IMR-90 (cell line): Measurements from ENCODE around the gene CHRNG. TPM values are rescaled to one million over a fixed set of nuclear protein-coding genes. Genes with fewer than 3 reads are reported as not detected.

Experiments used
- ATAC-seq: fragments of 200-7000 bp; cut with Tn5 transposase; 2 replicates; pipeline ENCODE4 v1.9.1; 2020; ENCODE audit warnings: low read depth, mild to moderate bottlenecking, moderate library complexity
- BruUV-seq: library from RNA; stranded (reverse); fragments of 400-500 nt; replicated peaks from 2 replicates; lab custom pipeline; 2021; lab: Mats Ljungman, UMichigan
- CTCF ChIA-PET: fragments of 300-600 bp; formaldehyde crosslinking; extraction: SDS; loops from one replicate; lab custom pipeline; 2021; ENCODE audit warnings: antibody characterized with exemption; lab: Yijun Ruan, JAX
- POLR2A ChIA-PET: fragments of 300-600 bp; sonication (Branson Sonifier 250); formaldehyde crosslinking; loops from one replicate; lab custom pipeline; 2022; ENCODE audit warnings: antibody characterized with exemption; ENCODE audit not compliant: unreplicated experiment; lab: Charles Lee
- DNase-seq: peaks from one replicate; pipeline ENCODE4 v3.0.0; 2013
- H2AFZ ChIP-seq: replicated peaks from 2 replicates; pipeline ENCODE3; 2013; ENCODE audit warnings: low read length, mild to moderate bottlenecking; ENCODE audit not compliant: poor library complexity
- H2AK5ac ChIP-seq: 2 replicates; pipeline ENCODE4 v1.6.1; 2013; ENCODE audit warnings: low read depth, low read length, inconsistent platforms
- H2AK9ac ChIP-seq: replicated peaks from 2 replicates; pipeline ENCODE3; 2013; ENCODE audit warnings: mild to moderate bottlenecking, low read depth, low read length, moderate library complexity; ENCODE audit not compliant: poor library complexity
- H2BK120ac ChIP-seq: 2 replicates; pipeline ENCODE4 v1.6.1; 2013; ENCODE audit warnings: low read depth, low read length, inconsistent platforms
- H2BK15ac ChIP-seq: 3 replicates; pipeline ENCODE4 v1.6.1; 2013; ENCODE audit warnings: low read depth, low read length, inconsistent platforms
- H2BK20ac ChIP-seq: 2 replicates; pipeline ENCODE4 v1.6.1; 2013; ENCODE audit warnings: low read depth, mild to moderate bottlenecking, inconsistent platforms, low read length, moderate library complexity
- H2BK5ac ChIP-seq: 2 replicates; pipeline ENCODE4 v1.6.1; 2013; ENCODE audit warnings: mild to moderate bottlenecking, low read depth, low read length, inconsistent platforms; ENCODE audit not compliant: poor library complexity, severe bottlenecking
- H3K14ac ChIP-seq: replicated peaks from 2 replicates; pipeline ENCODE4 v1.6.1; 2013; ENCODE audit warnings: low read depth, low read length, inconsistent platforms
- H3K18ac ChIP-seq: 2 replicates; pipeline ENCODE4 v1.6.1; 2013; ENCODE audit warnings: low read depth, low read length, control low read depth
- H3K23ac ChIP-seq: 2 replicates; pipeline ENCODE4 v1.6.1; 2013; ENCODE audit warnings: low read depth, low read length, inconsistent platforms
- H3K27ac ChIP-seq: 2 replicates; pipeline ENCODE4 v1.5.1; 2013; ENCODE audit warnings: mild to moderate bottlenecking, control low read depth, low read length; ENCODE audit not compliant: insufficient read depth
- H3K27me3 ChIP-seq: 2 replicates; pipeline ENCODE4 v1.6.1; 2013; ENCODE audit warnings: low read length; ENCODE audit not compliant: control insufficient read depth, insufficient read depth
- H3K36me3 ChIP-seq: 2 replicates; pipeline ENCODE4 v1.6.1; 2013; ENCODE audit warnings: low read length, mixed read lengths; ENCODE audit not compliant: control insufficient read depth, insufficient read depth
- H3K4ac ChIP-seq: 2 replicates; pipeline ENCODE4 v1.6.1; 2013; ENCODE audit warnings: low read depth, low read length, inconsistent platforms
- H3K4me1 ChIP-seq: 2 replicates; pipeline ENCODE4 v1.6.1; 2013; ENCODE audit warnings: low read length, mixed read lengths; ENCODE audit not compliant: control insufficient read depth, insufficient read depth
- H3K4me2 ChIP-seq: 2 replicates; pipeline ENCODE4 v1.6.1; 2013; ENCODE audit warnings: low read depth, mild to moderate bottlenecking, control low read depth, low read length, moderate library complexity
- H3K4me3 ChIP-seq: 2 replicates; pipeline ENCODE4 v1.5.1; 2013; ENCODE audit warnings: low read depth, mild to moderate bottlenecking, control low read depth, low read length, moderate library complexity; ENCODE audit not compliant: insufficient read depth
- H3K56ac ChIP-seq: 2 replicates; pipeline ENCODE4 v1.6.1; 2013; ENCODE audit warnings: low read length, inconsistent platforms; ENCODE audit not compliant: insufficient read depth; ENCODE audit errors: extremely low read depth
- H3K79me1 ChIP-seq, 2 experiments: 2 replicates each; pipeline ENCODE4 v1.6.1; 2013; ENCODE audit warnings: low read length in 2 of 2, inconsistent platforms in 1 of 2, low read depth in 1 of 2
- H3K9ac ChIP-seq: 2 replicates; pipeline ENCODE4 v1.6.1; 2013; ENCODE audit warnings: low read depth, low read length, control low read depth
- H3K9me1 ChIP-seq: 2 replicates; pipeline ENCODE4 v1.6.1; 2013; ENCODE audit warnings: low read length, inconsistent platforms; ENCODE audit not compliant: insufficient read depth
- H3K9me3 ChIP-seq: 2 replicates; pipeline ENCODE4 v1.6.1; 2013; ENCODE audit warnings: low read length; ENCODE audit not compliant: control insufficient read depth, insufficient read depth
- H4K20me1 ChIP-seq: 2 replicates; pipeline ENCODE4 v1.6.1; 2013; ENCODE audit warnings: low read length, inconsistent platforms; ENCODE audit not compliant: insufficient read depth
- H4K5ac ChIP-seq: 2 replicates; pipeline ENCODE4 v1.6.1; 2013; ENCODE audit warnings: mild to moderate bottlenecking, low read depth, low read length, control low read depth
- H4K8ac ChIP-seq, 2 experiments: 2 replicates each; pipeline ENCODE4 v1.6.1; 2013; ENCODE audit warnings: low read depth in 2 of 2, low read length in 2 of 2, control low read depth in 1 of 2, inconsistent platforms in 1 of 2
- H4K91ac ChIP-seq: 2 replicates; pipeline ENCODE4 v1.6.1; 2013; ENCODE audit warnings: low read depth, low read length, inconsistent platforms; ENCODE audit not compliant: insufficient read depth
- CTCF ChIP-seq: conservative IDR thresholded peaks from 2 replicates; pipeline ENCODE4 v1.5.1; 2012; ENCODE audit warnings: mild to moderate bottlenecking, low read depth, low read length, improper control_type of control experiment
- RAD21 ChIP-seq: IDR thresholded peaks from 2 replicates; pipeline ENCODE4 v1.6.1; 2012; ENCODE audit warnings: low read length, improper control_type of control experiment
- WGBS, 2 experiments: methylation state at CpG; one replicate each; pipeline versions ENCODE4 v1.1.5 to v1.1.7; 2013; ENCODE audit warnings: missing lambda C conversion rate in 2 of 2; ENCODE audit not compliant: insufficient read length in 1 of 2; ENCODE audit errors: extremely low coverage in 2 of 2; 5-methylcytosine and 5-hydroxymethylcytosine counted together
- dilution Hi-C: fragments of 300-500 bp; cut with HindIII; formaldehyde crosslinking; loops from one replicate; pipeline ENCODE4 v1.14.3; 2018; ENCODE audit warnings: low sequenced_read_pairs; ENCODE audit not compliant: unreplicated experiment
- in situ Hi-C: fragments of 300-500 bp; cut with MboI; formaldehyde crosslinking; loops from 3 replicates; pipeline ENCODE4 v1.14.3; 2019; ENCODE audit warnings: low sequenced_read_pairs, inconsistent platforms, mixed read lengths
- intact Hi-C: fragments of 100-400 bp; cut with micrococcal nuclease; formaldehyde crosslinking; loops from 2 replicates; pipeline ENCODE4 v1.10.0; 2022
- polyA plus RNA-seq, 3 experiments: library from polyadenylated mRNA; depleted of rRNA; stranded (reverse); fragments of >200 nt; gene quantifications; 2 replicates each; pipeline ENCODE4 v1.2.3, GENCODE V29; 2012; ENCODE audit warnings: low replicate concordance in 1 of 3
- total RNA-seq: library from RNA; depleted of rRNA; stranded (reverse); fragments of >200 nt; gene quantifications from 2 replicates; pipeline ENCODE4 v1.2.3, GENCODE V29; 2012

CHRNG gene
- total and polyA plus RNA-seq, 2 of the 4 experiments (the other 2 are of a cell fraction) = not detected

GRCh38 chr2:232577841-232578240, 38.3 kb downstream of the CHRNG start:
- no peak overlapping the region for H2AK9ac ChIP-seq
- H4K91ac ChIP-seq = no peak overlapping the region
- ATAC-seq = no peak
- H2BK15ac ChIP-seq = no peak overlapping the region
- no peak overlapping the region for H2AFZ ChIP-seq
- H3K56ac ChIP-seq = no peak overlapping the region
- ChIA-PET POLR2A (no interaction called here), CTCF (no interaction called here)
- H3K9ac ChIP-seq = no peak overlapping the region
- H2AK5ac ChIP-seq = no peak overlapping the region
- dilution Hi-C loops (no loop called here), in situ Hi-C loops (no loop called here), intact Hi-C loops (no loop called here)
- no peak overlapping the region for H2BK120ac ChIP-seq
- no peak overlapping the region for H3K14ac ChIP-seq
- no peak overlapping the region for H4K8ac ChIP-seq
- H3K27ac ChIP-seq = no peak overlapping the region
- peaks cover 6% of the 10 kb centered on the region; the same call in 1 of the 2 replicates for H3K4me1 ChIP-seq
- H3K23ac ChIP-seq = no peak overlapping the region
- H3K27me3 ChIP-seq = no peaks in the 10 kb centered on the region
- peaks cover 6% of the 10 kb centered on the region; the same call in 1 of the 2 replicates for H3K9me1 ChIP-seq
- H4K20me1 ChIP-seq = no peaks in the 10 kb centered on the region
- H4K5ac ChIP-seq = no peak overlapping the region
- DNase-seq = no peak
- H2BK5ac ChIP-seq = no peak overlapping the region
- no CpG with 5 or more reads among the region's 2 CpGs for WGBS, 2 experiments
- H3K36me3 ChIP-seq = peaks cover 6% of the 10 kb centered on the region; the same call in 1 of the 2 replicates
- H3K79me1 ChIP-seq = peaks cover 0 to 9% of the 10 kb centered on the region in 2 experiments; a peak in 1 of 4 replicates
- H3K4me3 ChIP-seq = no peak overlapping the region
- BruUV-seq = no TSS peak
- H2BK20ac ChIP-seq = no peak overlapping the region
- no peak overlapping the region for H3K18ac ChIP-seq
- TF ChIP-seq RAD21 (no peak), CTCF (no peak)
- H3K4ac ChIP-seq = no peak overlapping the region
- no peaks in the 10 kb centered on the region for H3K9me3 ChIP-seq
- no peak overlapping the region for H3K4me2 ChIP-seq
